MG63 (cell line): ENCODE data around the gene FRK. TPM values are rescaled to one million over a fixed set of nuclear protein-coding genes. Genes with fewer than 3 reads are reported as not detected.

Experiments used
- DNase-seq: peaks from one replicate; pipeline ENCODE4 v3.0.0-alpha.2; 2020
- H3K27me3 ChIP-seq: fragments of 250-450 bp; sonication (Bioruptor Pico); 2 replicates; pipeline ENCODE4 v1.5.1; 2020; ENCODE audit warnings: mild to moderate bottlenecking, moderate library complexity
- H3K36me3 ChIP-seq: fragments of 250-450 bp; sonication (Bioruptor Pico); 2 replicates; pipeline ENCODE4 v1.5.1; 2020; ENCODE audit warnings: mild to moderate bottlenecking, moderate library complexity
- H3K4me3 ChIP-seq: fragments of 250-450 bp; sonication (Bioruptor Pico); 2 replicates; pipeline ENCODE4 v1.5.1; 2020; ENCODE audit warnings: mild to moderate bottlenecking, moderate library complexity
- H3K9me3 ChIP-seq: fragments of 250-450 bp; sonication (Bioruptor Pico); 2 replicates; pipeline ENCODE4 v1.5.1; 2020; ENCODE audit warnings: mild to moderate bottlenecking, moderate library complexity
- total RNA-seq: library from RNA; depleted of rRNA; stranded (reverse); fragments of >200 nt; shearing (Covaris generic); gene quantifications from 2 replicates; pipeline ENCODE4 v1.2.3, GENCODE V29; 2014; ENCODE audit warnings: low replicate concordance

FRK gene
- total RNA-seq, 1 experiment from 2014 or later = 0.16 TPM

GRCh38 chr6:116020738-116021137 is 40.0 kb downstream of the FRK start:
- DNase-seq = no peak
- Histone ChIP-seq H3K36me3 (no peaks in the 10 kb centered on the region), H3K4me3 (no peak overlapping the region), H3K27me3 (no peaks in the 10 kb centered on the region), H3K9me3 (no peaks in the 10 kb centered on the region)

DNA sequence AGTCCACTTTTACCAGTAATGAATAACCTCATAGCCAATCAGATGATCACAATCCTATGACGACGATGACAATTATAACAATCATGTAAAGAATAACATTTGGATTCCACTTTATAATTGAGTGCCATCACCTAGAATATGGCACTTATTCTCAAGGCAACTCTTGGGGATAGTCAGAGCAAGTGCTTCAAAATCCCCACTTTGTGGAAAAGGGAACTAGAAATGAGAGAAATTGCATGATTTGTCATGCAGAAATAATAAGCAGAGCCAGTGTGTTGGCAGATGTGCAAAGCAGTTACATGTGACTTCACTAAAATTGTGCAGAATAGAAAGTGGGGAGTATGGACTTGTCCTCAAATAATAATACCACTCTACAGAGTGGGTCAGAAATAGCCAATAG is 41.3 kb downstream of the FRK start:
- H3K27me3 ChIP-seq = no peaks in the 10 kb centered on the region
- DNase-seq = no peak
- no peaks in the 10 kb centered on the region for H3K36me3 ChIP-seq
- H3K9me3 ChIP-seq = no peaks in the 10 kb centered on the region
- H3K4me3 ChIP-seq = no peak overlapping the region

- H3K9me3 ChIP-seq = no peaks in the 10 kb centered on the region
- H3K27me3 ChIP-seq = no peaks in the 10 kb centered on the region
- DNase-seq = no peak
Measured at GRCh38 chr6:116018976-116019375, 41.7 kb downstream of the FRK start.

DNA sequence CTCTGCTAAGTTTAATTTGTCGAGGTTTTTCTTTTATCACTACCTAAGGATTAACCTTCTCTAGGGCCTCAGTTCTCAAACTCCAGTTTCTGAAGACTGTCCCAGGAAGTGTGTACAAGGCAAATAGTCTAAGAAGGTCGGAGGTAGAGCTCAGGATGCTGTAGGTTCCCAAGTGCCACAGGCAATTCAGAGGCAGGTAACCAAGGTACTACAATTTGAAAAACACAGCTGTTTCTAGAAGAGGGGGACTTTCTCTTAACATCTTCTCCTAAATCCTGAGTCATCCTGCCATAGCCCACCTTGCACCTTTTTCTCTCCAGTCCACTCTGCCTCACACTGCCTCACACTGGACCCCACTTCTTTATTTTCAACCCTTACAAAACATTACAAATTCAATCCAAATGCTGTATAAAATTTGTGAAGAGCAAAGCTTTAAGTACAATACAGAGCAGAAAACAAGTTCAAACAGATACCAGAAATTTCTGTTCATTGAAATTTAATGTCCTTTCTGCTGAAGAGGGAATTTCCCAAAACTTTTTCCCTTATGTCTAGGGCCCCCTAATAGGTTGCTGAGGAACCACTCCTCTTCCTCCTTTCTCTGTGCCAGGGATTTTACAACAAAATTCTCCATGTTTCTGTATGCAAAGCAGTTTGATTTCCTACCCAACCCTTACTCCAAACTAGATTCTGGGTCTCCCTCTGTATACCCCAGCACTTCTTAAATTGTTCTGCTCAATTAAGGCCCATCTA is 43.0 kb downstream of the FRK start:
- no peak for DNase-seq
- H3K9me3 ChIP-seq = no peaks in the 10 kb centered on the region
- no peaks in the 10 kb centered on the region for H3K36me3 ChIP-seq
- no peaks in the 10 kb centered on the region for H3K27me3 ChIP-seq
- no peak overlapping the region for H3K4me3 ChIP-seq

More at GRCh38 chr6:116018976-116019375, 41.7 kb downstream of the FRK start:
- H3K36me3 ChIP-seq = no peaks in the 10 kb centered on the region
- H3K4me3 ChIP-seq = no peak overlapping the region

DNA sequence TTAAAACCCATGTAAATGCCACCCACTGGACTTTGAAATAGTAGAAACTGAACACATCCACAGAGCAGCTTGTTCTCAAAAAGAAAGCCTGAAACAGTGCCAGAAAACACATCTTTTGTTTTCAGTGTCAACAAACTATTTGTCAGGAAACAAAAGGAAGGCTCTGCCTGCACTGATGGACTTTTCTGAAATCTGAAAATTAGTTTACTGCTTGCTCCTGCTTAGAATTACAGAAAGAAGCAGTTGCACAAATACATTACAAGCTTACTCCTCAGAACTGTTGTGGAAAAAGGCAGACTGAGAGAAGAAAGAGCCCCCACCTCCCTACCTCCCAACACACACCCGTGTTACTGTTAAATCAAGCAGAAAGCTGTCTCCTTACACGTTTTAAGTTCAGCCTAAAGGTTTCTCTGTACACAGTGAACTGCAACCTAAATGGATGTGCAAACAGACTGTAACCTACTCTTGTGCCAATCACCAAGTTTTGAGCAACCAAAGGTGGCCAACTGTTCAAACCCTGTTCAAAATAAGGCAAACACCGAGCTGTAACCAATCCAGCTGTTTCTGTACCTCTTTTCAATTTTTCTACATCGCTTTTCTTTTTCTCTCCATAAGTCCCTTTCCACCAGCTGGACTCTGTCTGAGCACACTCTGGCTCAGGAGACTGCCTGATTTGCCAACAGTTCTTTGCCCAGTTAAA is 43.7 kb downstream of the FRK start:
- Histone ChIP-seq H3K36me3 (no peaks in the 10 kb centered on the region), H3K4me3 (no peak overlapping the region), H3K27me3 (no peaks in the 10 kb centered on the region), H3K9me3 (no peaks in the 10 kb centered on the region)
- DNase-seq = no peak

DNA sequence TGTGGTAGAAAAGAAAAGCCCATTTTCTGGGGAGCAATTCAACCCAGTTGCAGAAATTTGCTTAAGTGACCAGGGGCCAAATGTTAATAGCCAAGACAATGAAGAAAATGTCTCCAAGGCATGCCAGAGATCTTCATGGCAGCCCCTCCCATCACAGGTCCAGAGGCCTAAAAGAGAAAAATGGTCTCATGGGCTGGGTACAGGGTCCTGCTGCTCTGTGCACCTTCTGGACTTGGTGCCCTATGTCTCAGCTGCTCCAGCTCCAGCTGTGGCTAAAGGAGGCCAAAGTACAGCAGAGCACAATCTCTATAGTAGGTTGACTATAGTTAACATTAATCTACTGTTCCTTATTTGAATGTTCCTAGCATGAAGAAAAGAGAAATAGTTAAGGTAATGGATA is 44.7 kb downstream of the FRK start:
- Histone ChIP-seq H3K4me3 (no peak overlapping the region), H3K9me3 (no peaks in the 10 kb centered on the region), H3K27me3 (no peaks in the 10 kb centered on the region), H3K36me3 (no peaks in the 10 kb centered on the region)
- DNase-seq = no peak

DNA sequence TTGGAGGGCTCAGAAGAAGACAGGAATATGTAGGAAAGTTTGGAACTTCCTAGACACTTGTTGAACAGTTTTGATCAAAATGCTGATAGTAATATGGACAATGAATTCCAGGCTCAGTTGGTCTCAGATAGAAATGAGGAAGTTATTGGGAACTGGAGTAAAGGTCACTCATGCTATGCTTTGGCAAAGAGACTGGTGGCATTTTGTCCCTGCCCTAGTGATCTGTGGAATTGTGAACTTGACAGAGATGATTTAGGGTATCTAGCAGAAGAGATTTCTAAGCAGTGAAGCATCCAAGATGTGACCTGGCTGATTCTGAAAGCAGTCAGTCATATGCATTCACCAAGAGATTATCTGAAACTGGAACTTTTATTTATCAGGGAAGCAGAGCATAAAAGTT is 45.1 kb downstream of the FRK start:
- Histone ChIP-seq H3K9me3 (no peaks in the 10 kb centered on the region), H3K36me3 (no peaks in the 10 kb centered on the region)
- no peak for DNase-seq

GRCh38 chr6:116012951-116013350 is 47.7 kb downstream of the FRK start:
- no peaks in the 10 kb centered on the region for H3K9me3 ChIP-seq

More for the DNA sequence above, 45.1 kb downstream of the FRK start:
- H3K27me3 ChIP-seq = no peaks in the 10 kb centered on the region
- H3K4me3 ChIP-seq = no peak overlapping the region

GRCh38 chr6:116012471-116012949 is 48.2 kb downstream of the FRK start:
- Histone ChIP-seq H3K27me3 (no peaks in the 10 kb centered on the region), H3K9me3 (no peaks in the 10 kb centered on the region), H3K4me3 (no peak overlapping the region), H3K36me3 (no peaks in the 10 kb centered on the region)
- no peak for DNase-seq

More at GRCh38 chr6:116012951-116013350, 47.7 kb downstream of the FRK start:
- DNase-seq = no peak
- H3K27me3 ChIP-seq = no peaks in the 10 kb centered on the region
- no peak overlapping the region for H3K4me3 ChIP-seq
- H3K36me3 ChIP-seq = no peaks in the 10 kb centered on the region

DNA sequence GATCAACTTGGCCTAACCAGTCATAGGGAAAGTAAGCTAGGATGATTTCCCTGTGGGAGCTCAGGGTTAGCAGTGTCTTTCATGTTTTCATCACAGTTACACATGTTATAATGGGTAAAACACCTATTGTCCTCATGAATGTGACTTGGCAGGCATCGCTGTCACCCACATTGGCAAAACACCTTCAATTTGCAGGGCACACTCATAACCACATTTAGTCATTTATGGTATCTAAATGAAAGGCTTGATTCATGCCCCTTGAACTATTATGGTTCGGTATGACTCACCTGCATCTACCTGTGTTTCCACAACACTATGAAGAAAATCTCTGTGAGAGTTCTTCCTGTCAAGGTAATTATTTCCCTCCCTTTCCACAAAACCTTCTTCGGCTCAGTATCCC is 49.2 kb downstream of the FRK start:
- Histone ChIP-seq H3K27me3 (no peaks in the 10 kb centered on the region), H3K36me3 (no peaks in the 10 kb centered on the region), H3K4me3 (no peak overlapping the region), H3K9me3 (no peaks in the 10 kb centered on the region)
- DNase-seq = no peak

- H3K4me3 ChIP-seq = no peak overlapping the region
- no peaks in the 10 kb centered on the region for H3K27me3 ChIP-seq
- DNase-seq = peak; percentile 43
- no peaks in the 10 kb centered on the region for H3K9me3 ChIP-seq
- no peaks in the 10 kb centered on the region for H3K36me3 ChIP-seq
Measured at GRCh38 chr6:116010790-116011401, 49.8 kb downstream of the FRK start.

GRCh38 chr6:116010386-116010785 is 50.3 kb downstream of the FRK start:
- no peak overlapping the region for H3K4me3 ChIP-seq

GRCh38 chr6:116008470-116009243 is 52.0 kb downstream of the FRK start:
- no peaks in the 10 kb centered on the region for H3K9me3 ChIP-seq
- no peaks in the 10 kb centered on the region for H3K36me3 ChIP-seq
- no peak for DNase-seq
- H3K4me3 ChIP-seq = no peak overlapping the region
- no peaks in the 10 kb centered on the region for H3K27me3 ChIP-seq

More at GRCh38 chr6:116010386-116010785, 50.3 kb downstream of the FRK start:
- H3K9me3 ChIP-seq = no peaks in the 10 kb centered on the region
- DNase-seq = no peak
- no peaks in the 10 kb centered on the region for H3K36me3 ChIP-seq
- no peaks in the 10 kb centered on the region for H3K27me3 ChIP-seq

GRCh38 chr6:116004841-116005815 is 55.6 kb downstream of the FRK start:
- no peaks in the 10 kb centered on the region for H3K9me3 ChIP-seq
- DNase-seq = no peak
- H3K27me3 ChIP-seq = no peaks in the 10 kb centered on the region
- H3K4me3 ChIP-seq = no peak overlapping the region
- no peaks in the 10 kb centered on the region for H3K36me3 ChIP-seq

DNA sequence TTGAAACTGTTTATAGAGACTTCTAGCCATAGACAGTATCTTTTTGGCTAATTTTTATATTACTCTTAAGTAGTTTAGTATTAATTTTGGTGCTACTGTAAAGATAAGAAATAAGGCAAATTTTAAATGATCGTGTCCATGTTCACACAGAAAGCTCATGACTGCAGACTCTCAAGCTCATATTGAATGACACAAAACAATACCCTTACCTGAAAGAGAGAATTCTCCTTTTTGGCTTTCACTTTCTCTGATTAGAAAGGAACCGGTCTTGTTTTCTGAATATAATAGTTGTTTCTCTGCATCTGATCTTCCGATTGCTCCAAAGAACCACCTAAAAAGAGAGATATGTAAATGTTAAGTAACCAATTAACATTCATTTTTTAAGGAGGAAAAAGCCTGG is 57.0 kb downstream of the FRK start:
- Histone ChIP-seq H3K9me3 (no peaks in the 10 kb centered on the region), H3K27me3 (no peaks in the 10 kb centered on the region), H3K36me3 (no peaks in the 10 kb centered on the region), H3K4me3 (no peak overlapping the region)
- DNase-seq = no peak

DNA sequence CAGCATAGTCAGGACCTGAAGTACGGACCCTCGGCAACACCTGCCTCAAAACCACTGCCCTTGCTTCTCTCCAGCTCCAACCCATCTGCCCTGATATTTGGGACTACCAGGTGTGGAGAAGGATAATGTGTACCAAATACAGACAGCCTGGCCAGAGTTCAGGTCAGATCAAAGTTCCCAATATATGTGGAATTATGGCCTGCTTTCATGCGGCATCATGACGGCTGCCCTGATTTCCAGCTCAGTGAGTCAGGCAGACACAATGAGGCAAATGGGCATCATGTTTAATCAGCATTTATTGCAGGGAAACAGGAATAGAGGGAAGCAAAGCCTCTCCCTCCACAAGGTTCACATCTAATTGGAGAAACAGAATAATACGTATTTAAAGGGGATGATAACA is 57.9 kb downstream of the FRK start:
- no peaks in the 10 kb centered on the region for H3K36me3 ChIP-seq
- H3K27me3 ChIP-seq = no peaks in the 10 kb centered on the region
- no peak overlapping the region for H3K4me3 ChIP-seq
- no peak for DNase-seq
- H3K9me3 ChIP-seq = no peaks in the 10 kb centered on the region
